H1 (cell line): ENCODE results near the gene CBARP. TPM values are rescaled to one million over a fixed set of nuclear protein-coding genes. Genes with fewer than 3 reads are reported as not detected.

Experiments
- CTCF ChIA-PET: fragments of 300-600 bp; sonication (Branson Sonifier 250); formaldehyde crosslinking; loops from one replicate; lab custom pipeline; 2021; ENCODE audit not compliant: partially characterized antibody; lab: Charles Lee
- POLR2A ChIA-PET: fragments of 300-600 bp; sonication (Branson Sonifier 250); formaldehyde crosslinking; loops from one replicate; lab custom pipeline; 2021; ENCODE audit warnings: inconsistent platforms; ENCODE audit not compliant: partially characterized antibody; lab: Charles Lee
- DNase-seq, 2 experiments: peaks; one replicate each; pipeline versions ENCODE4 v3.0.0 to v3.0.0-alpha.2; 2010 to 2022; ENCODE audit warnings: low spot score in 2 of 2, low read depth in 1 of 2, mixed read lengths in 1 of 2
- FAIRE-seq: peaks from 2 replicates; lab custom pipeline; 2011; peaks lifted over from hg19 to GRCh38; lab: Jason Lieb, UNC
- H2AFZ ChIP-seq: 2 replicates; pipeline ENCODE4 v1.8.1; 2012; ENCODE audit warnings: low read length, inconsistent platforms
- H2AK5ac ChIP-seq: 2 replicates; pipeline ENCODE4 v1.6.1; 2013; ENCODE audit warnings: low read depth, low read length
- H2BK120ac ChIP-seq: replicated peaks from 2 replicates; pipeline ENCODE3; 2013; ENCODE audit warnings: low read depth, low read length, inconsistent platforms
- H2BK12ac ChIP-seq: 2 replicates; pipeline ENCODE4 v1.6.1; 2013; ENCODE audit warnings: low read depth, low read length
- H2BK15ac ChIP-seq: 2 replicates; pipeline ENCODE4 v1.6.1; 2013; ENCODE audit warnings: low read length
- H2BK20ac ChIP-seq: 2 replicates; pipeline ENCODE4 v1.6.1; 2013; ENCODE audit warnings: low read length
- H2BK5ac ChIP-seq: 2 replicates; pipeline ENCODE4 v1.6.1; 2013; ENCODE audit warnings: low read depth, low read length
- H3K14ac ChIP-seq: 2 replicates; pipeline ENCODE4 v1.6.1; 2013; ENCODE audit warnings: inconsistent platforms; ENCODE audit not compliant: insufficient read length
- H3K18ac ChIP-seq: 2 replicates; pipeline ENCODE4 v1.6.1; 2013; ENCODE audit warnings: low read length; ENCODE audit errors: extremely low read depth
- H3K23ac ChIP-seq: 2 replicates; pipeline ENCODE4 v1.6.1; 2013; ENCODE audit warnings: inconsistent platforms; ENCODE audit not compliant: insufficient read length
- H3K23me2 ChIP-seq: 2 replicates; pipeline ENCODE4 v1.6.1; 2013; ENCODE audit warnings: low read depth, low read length
- H3K27ac ChIP-seq: 2 replicates; pipeline ENCODE4 v1.6.1; 2011; ENCODE audit warnings: low read depth, low read length, inconsistent platforms
- H3K27me3 ChIP-seq, 4 experiments: replicated peaks in 1 of 4; 1 replicate in 1 of 4; 2 replicates in 3 of 4; pipeline versions ENCODE4 v1.6.1 to v1.8.1; 2011 to 2013; ENCODE audit warnings: low read length in 3 of 4, mild to moderate bottlenecking in 3 of 4, inconsistent platforms in 2 of 4, mixed read lengths in 2 of 4, moderate library complexity in 1 of 4; ENCODE audit not compliant: control insufficient read depth in 3 of 4, insufficient read depth in 3 of 4; ENCODE audit errors: extremely low read depth in 1 of 4
- H3K36me3 ChIP-seq, 4 experiments: 2 replicates each; pipeline versions ENCODE4 v1.6.1 to v1.8.1; 2011 to 2013; ENCODE audit warnings: mild to moderate bottlenecking in 4 of 4, low read length in 3 of 4, moderate library complexity in 2 of 4, control low read depth in 1 of 4, inconsistent platforms in 1 of 4; ENCODE audit not compliant: insufficient read depth in 4 of 4, control insufficient read depth in 2 of 4
- H3K4ac ChIP-seq: replicated peaks from 2 replicates; pipeline ENCODE3; 2013; ENCODE audit warnings: low read length, low read depth, mixed read lengths, inconsistent platforms; ENCODE audit not compliant: insufficient read length
- H3K4me1 ChIP-seq, 4 experiments: replicated peaks in 1 of 4; 1 replicate in 1 of 4; 2 replicates in 3 of 4; pipeline versions ENCODE4 v1.6.1 to v1.8.1; 2011 to 2013; ENCODE audit warnings: low read length in 3 of 4, inconsistent platforms in 2 of 4, mixed read lengths in 1 of 4; ENCODE audit not compliant: insufficient read depth in 4 of 4, control insufficient read depth in 3 of 4
- H3K4me2 ChIP-seq, 2 experiments: 2 replicates each; pipeline versions ENCODE4 v1.6.1 to v1.8.1; 2011 to 2013; ENCODE audit warnings: low read depth in 2 of 2, low read length in 2 of 2, control low read depth in 1 of 2, inconsistent platforms in 1 of 2, mild to moderate bottlenecking in 1 of 2; ENCODE audit not compliant: insufficient read depth in 1 of 2
- H3K4me3 ChIP-seq, 4 experiments: fragments of 200-600, 300-600 bp in 1 of 4; sonication (generic), shearing (Covaris generic), sonication (Bioruptor Twin) in 1 of 4; 2 replicates each; pipeline versions ENCODE4 v1.5.1 to v1.8.1; 2011 to 2016; ENCODE audit warnings: low read length in 4 of 4, low read depth in 3 of 4, control low read depth in 2 of 4, inconsistent platforms in 2 of 4, mild to moderate bottlenecking in 2 of 4, mixed read lengths in 1 of 4, moderate library complexity in 1 of 4; ENCODE audit not compliant: insufficient read depth in 2 of 4; ENCODE audit errors: extremely low read depth in 1 of 4
- H3K56ac ChIP-seq: replicated peaks from 2 replicates; pipeline ENCODE3; 2013; ENCODE audit warnings: low read depth, mild to moderate bottlenecking, mixed read lengths, low read length, inconsistent platforms; ENCODE audit not compliant: insufficient read length
- H3K79me1 ChIP-seq: 2 replicates; pipeline ENCODE4 v1.6.1; 2013; ENCODE audit warnings: low read depth, low read length, control low read depth
- H3K79me2 ChIP-seq, 2 experiments: 2 replicates each; pipeline versions ENCODE4 v1.6.1 to v1.8.1; 2012 to 2013; ENCODE audit warnings: low read length in 2 of 2, mild to moderate bottlenecking in 2 of 2, inconsistent platforms in 1 of 2; ENCODE audit not compliant: insufficient read depth in 2 of 2, control insufficient read depth in 1 of 2
- H3K9ac ChIP-seq, 4 experiments: replicated peaks in 1 of 4; 1 replicate in 1 of 4; 2 replicates in 3 of 4; pipeline versions ENCODE4 v1.6.1 to v1.8.1; 2011 to 2013; ENCODE audit warnings: low read depth in 3 of 4, low read length in 3 of 4, control low read depth in 2 of 4, mild to moderate bottlenecking in 2 of 4, moderate library complexity in 2 of 4, inconsistent platforms in 1 of 4; ENCODE audit errors: extremely low read depth in 1 of 4
- H3K9me3 ChIP-seq, 2 experiments: 2 replicates each; pipeline versions ENCODE4 v1.6.1 to v1.8.1; 2012 to 2013; ENCODE audit warnings: mild to moderate bottlenecking in 2 of 2, moderate library complexity in 2 of 2, control low read depth in 1 of 2, inconsistent platforms in 1 of 2, low read depth in 1 of 2, low read length in 1 of 2, mixed read lengths in 1 of 2; ENCODE audit not compliant: insufficient read depth in 2 of 2
- H4K20me1 ChIP-seq, 2 experiments: replicated peaks in 1 of 2; 2 replicates each; pipeline versions ENCODE3 to v1.8.1; 2011 to 2013; ENCODE audit warnings: inconsistent platforms in 2 of 2, low read length in 2 of 2, mild to moderate bottlenecking in 1 of 2; ENCODE audit not compliant: insufficient read depth in 2 of 2, control insufficient read depth in 1 of 2
- H4K5ac ChIP-seq: 2 replicates; pipeline ENCODE4 v1.6.1; 2013; ENCODE audit warnings: low read length, low read depth, mixed read lengths, inconsistent platforms; ENCODE audit not compliant: insufficient read length
- H4K8ac ChIP-seq: 2 replicates; pipeline ENCODE4 v1.8.0; 2013; ENCODE audit warnings: mild to moderate bottlenecking, moderate library complexity, low read length, inconsistent platforms; ENCODE audit not compliant: insufficient read depth; ENCODE audit errors: extremely low read depth
- H4K91ac ChIP-seq: replicated peaks from 2 replicates; pipeline ENCODE3; 2013; ENCODE audit warnings: low read length, mixed read lengths, inconsistent platforms; ENCODE audit not compliant: insufficient read length
- EGR1 ChIP-seq: IDR thresholded peaks from 2 replicates; pipeline ENCODE4 v1.6.1; 2011; ENCODE audit warnings: low read depth, low read length, borderline replicate concordance
- GABPA ChIP-seq: IDR thresholded peaks from 2 replicates; pipeline ENCODE4 v1.6.1; 2011; ENCODE audit warnings: mild to moderate bottlenecking, low read length, moderate library complexity, borderline replicate concordance; ENCODE audit not compliant: insufficient read depth
- KDM4A ChIP-seq: IDR thresholded peaks from one replicate; pipeline ENCODE4 v1.7.1; 2012; ENCODE audit warnings: low read depth, mild to moderate bottlenecking, moderate library complexity, low read length, inconsistent platforms; ENCODE audit not compliant: severe bottlenecking
- RXRA ChIP-seq: IDR thresholded peaks from 2 replicates; pipeline ENCODE4 v1.6.1; 2011; ENCODE audit warnings: low read depth, mild to moderate bottlenecking, low read length, moderate library complexity; ENCODE audit not compliant: insufficient read depth
- WGBS, 2 experiments: shearing (Covaris generic) in 1 of 2; methylation state at CpG; one replicate each; pipeline versions ENCODE4 v1.1.6 to v1.1.7; 2013 to 2015; ENCODE audit warnings: low lambda C conversion rate in 2 of 2, mixed read lengths in 2 of 2, inconsistent platforms in 1 of 2, low coverage in 1 of 2, missing lambda C conversion rate in 1 of 2; ENCODE audit not compliant: insufficient replicate concordance in 2 of 2, insufficient coverage in 1 of 2, insufficient read length in 1 of 2; ENCODE audit errors: extremely low coverage in 1 of 2, missing lambda C conversion rate in 1 of 2; 5-methylcytosine and 5-hydroxymethylcytosine counted together
- polyA plus RNA-seq, 7 experiments: library from polyadenylated mRNA; depleted of rRNA in 3 of 7; stranded (reverse) in 5 of 7; unstranded in 2 of 7; fragments of >200 nt in 5 of 7; fragments of 200-250 nt in 2 of 7; gene quantifications; 1 replicate in 5 of 7; 2 replicates in 1 of 7; 4 replicates in 1 of 7; pipeline versions ENCODE4 v1.2.1 to v1.2.3, GENCODE V29; 2011 to 2013; ENCODE audit warnings: missing spikeins in 2 of 7, mixed read lengths in 2 of 7
- total RNA-seq: library from RNA; stranded (reverse); fragmentation: NEBNext Ultra II Directional; extraction: Animal tissue kit (Norgen Biotek cat#: 25700); gene quantifications from 2 replicates; pipeline ENCODE4 v1.2.1, GENCODE V29; 2021
- TF ChIP-seq, protein P1 (sequence below): IDR thresholded peaks from 2 replicates; pipeline ENCODE4 v1.6.1; 2012; ENCODE audit warnings: inconsistent platforms
- TF ChIP-seq, protein P2 (sequence below): IDR thresholded peaks from 2 replicates; pipeline ENCODE4 v1.6.1; 2011; ENCODE audit warnings: low read length, improper control_type of control experiment

The CBARP gene
- total and polyA plus RNA-seq, 2 of the 8 experiments (the other 6 are each of a cell fraction or from before 2014, with no cell fraction given) = 4.9 to 14.7 TPM

GRCh38 chr19:1237027-1237659, 662 bp downstream of the CBARP start:
- POLR2A ChIA-PET = interaction anchor here (0.9 to 1.6 kb wide), 6 partner anchors 13 to 165 kb away, joined by 3 to 8 read pairs (median 4); no protein-coding TSS in a partner anchor

More at GRCh38 chr19:1237027-1237659, 662 bp downstream of the CBARP start:
- Histone ChIP-seq H2BK20ac (no peak overlapping the region), H3K23ac (no peak overlapping the region), H4K5ac (no peak overlapping the region), H3K79me2 (peaks cover 0 to 2% of the 10 kb centered on the region in 2 experiments; a peak in 1 of 4 replicates), H3K4me3 (peak overlapping the region; percentile 67 to 75 (median 70)), H3K18ac (peak overlapping the region; percentile 78), H3K79me1 (0 out of 2 replicates have a peak, but pooled peaks cover 3% of the 10 kb centered on the region), H3K4me1 (peaks cover 0 to 13% (median 8%) of the 10 kb centered on the region in 4 experiments; a peak in 5 of 7 replicates), H3K27ac (no peak overlapping the region), H2BK12ac (no peak overlapping the region), H2AFZ (no peak overlapping the region), H2BK120ac (no peak overlapping the region), H3K14ac (no peak overlapping the region), H3K36me3 (peaks cover 4 to 30% (median 7%) of the 10 kb centered on the region in 4 experiments; a peak in 5 of 8 replicates), H2AK5ac (no peak overlapping the region), H3K23me2 (peaks cover 12% of the 10 kb centered on the region; the same call in 1 of the 2 replicates), H2BK15ac (no peak overlapping the region), H3K9ac (peak overlapping the region in 3 of 4 experiments; percentile 13 to 63 (median 38); a peak in 4 of 7 replicates), H2BK5ac (no peak overlapping the region), H4K91ac (no peak overlapping the region), H3K4ac (no peak overlapping the region), H3K27me3 (no peaks in the 10 kb centered on the region), H4K8ac (peak overlapping the region; percentile 51; the same call in 1 of the 2 replicates), H3K4me2 (peak overlapping the region; percentile 56 to 82), H3K9me3 (no peaks in the 10 kb centered on the region), H3K56ac (no peak overlapping the region), H4K20me1 (peaks cover 2 to 18% of the 10 kb centered on the region in 2 experiments)
- TF ChIP-seq RXRA = no peak
- TF ChIP-seq, protein P1, sequence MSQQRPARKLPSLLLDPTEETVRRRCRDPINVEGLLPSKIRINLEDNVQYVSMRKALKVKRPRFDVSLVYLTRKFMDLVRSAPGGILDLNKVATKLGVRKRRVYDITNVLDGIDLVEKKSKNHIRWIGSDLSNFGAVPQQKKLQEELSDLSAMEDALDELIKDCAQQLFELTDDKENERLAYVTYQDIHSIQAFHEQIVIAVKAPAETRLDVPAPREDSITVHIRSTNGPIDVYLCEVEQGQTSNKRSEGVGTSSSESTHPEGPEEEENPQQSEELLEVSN = no peak
- peak; percentile 38 for TF ChIP-seq KDM4A
- TF ChIP-seq, protein P2, sequence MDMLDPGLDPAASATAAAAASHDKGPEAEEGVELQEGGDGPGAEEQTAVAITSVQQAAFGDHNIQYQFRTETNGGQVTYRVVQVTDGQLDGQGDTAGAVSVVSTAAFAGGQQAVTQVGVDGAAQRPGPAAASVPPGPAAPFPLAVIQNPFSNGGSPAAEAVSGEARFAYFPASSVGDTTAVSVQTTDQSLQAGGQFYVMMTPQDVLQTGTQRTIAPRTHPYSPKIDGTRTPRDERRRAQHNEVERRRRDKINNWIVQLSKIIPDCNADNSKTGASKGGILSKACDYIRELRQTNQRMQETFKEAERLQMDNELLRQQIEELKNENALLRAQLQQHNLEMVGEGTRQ = no peak
- peak; percentile 5; the same call in 1 of the 2 replicates for TF ChIP-seq EGR1
- TF ChIP-seq GABPA = no peak
- CTCF ChIA-PET = interaction anchor here (0.9 to 2.3 kb wide), 5 partner anchors 14 to 125 kb away, joined by 3 to 10 read pairs (median 4); no protein-coding TSS in a partner anchor
- WGBS, 2 experiments = 0% methylated on average over 8 of the region's 60 CpGs; no CpG with 5 or more reads in 1 of the 2 experiments
- no peak for FAIRE-seq
- peak in 1 of 2 experiments; percentile 66 for DNase-seq
